ENCODE data around the gene HSPA8.
"Not testable (repeated sequence)": the region's sequence is repeated elsewhere in the genome, so short reads cannot be mapped to it uniquely, and the experiment has no call there.

Gene HSPA8

GRCh38 chr11:123061403-123062157 lies at the start of gene HSPA8:
HSPA8 (minus strand) TSS chr11:123062136; CDS start chr11:123061324, 812 bp downstream.
- DNase-seq (ENCODE audit: low spot score) = peak; percentile 36

DNA sequence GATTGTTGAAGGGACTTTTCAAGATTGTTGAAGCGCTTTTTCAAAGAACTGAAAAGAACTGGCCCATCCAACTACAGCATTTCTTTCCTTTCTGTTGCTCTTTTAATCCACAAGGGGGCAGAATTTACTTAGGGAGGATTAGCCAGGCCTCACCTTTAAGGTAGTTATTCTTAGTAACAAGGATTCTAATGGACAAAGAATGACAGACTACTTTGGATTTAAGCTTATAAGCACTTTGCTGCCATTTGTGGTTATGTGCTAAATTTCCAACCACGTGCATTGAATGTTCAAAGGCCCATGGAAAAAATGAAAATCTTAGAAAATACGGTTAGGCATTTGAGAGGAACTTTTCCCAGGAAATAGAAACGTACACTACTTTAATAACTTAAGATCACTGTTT lies 49.5 kb upstream of the HSPA8 start:
- peak; percentile 35 for DNase-seq (ENCODE audit: low spot score)

- DNase-seq (ENCODE audit: low spot score) = no peak
Measured at GRCh38 chr11:123110397-123110796, 48.5 kb upstream of the HSPA8 start.

GRCh38 chr11:123107945-123108495 lies 46.1 kb upstream of the HSPA8 start:
- DNase-seq (ENCODE audit: low spot score) = no peak

GRCh38 chr11:123104697-123105096 lies 42.8 kb upstream of the HSPA8 start:
- no peak for DNase-seq (ENCODE audit: low spot score)

GRCh38 chr11:123103326-123103980 lies 41.5 kb upstream of the HSPA8 start:
- peak; percentile 58 for DNase-seq (ENCODE audit: low spot score)

DNA sequence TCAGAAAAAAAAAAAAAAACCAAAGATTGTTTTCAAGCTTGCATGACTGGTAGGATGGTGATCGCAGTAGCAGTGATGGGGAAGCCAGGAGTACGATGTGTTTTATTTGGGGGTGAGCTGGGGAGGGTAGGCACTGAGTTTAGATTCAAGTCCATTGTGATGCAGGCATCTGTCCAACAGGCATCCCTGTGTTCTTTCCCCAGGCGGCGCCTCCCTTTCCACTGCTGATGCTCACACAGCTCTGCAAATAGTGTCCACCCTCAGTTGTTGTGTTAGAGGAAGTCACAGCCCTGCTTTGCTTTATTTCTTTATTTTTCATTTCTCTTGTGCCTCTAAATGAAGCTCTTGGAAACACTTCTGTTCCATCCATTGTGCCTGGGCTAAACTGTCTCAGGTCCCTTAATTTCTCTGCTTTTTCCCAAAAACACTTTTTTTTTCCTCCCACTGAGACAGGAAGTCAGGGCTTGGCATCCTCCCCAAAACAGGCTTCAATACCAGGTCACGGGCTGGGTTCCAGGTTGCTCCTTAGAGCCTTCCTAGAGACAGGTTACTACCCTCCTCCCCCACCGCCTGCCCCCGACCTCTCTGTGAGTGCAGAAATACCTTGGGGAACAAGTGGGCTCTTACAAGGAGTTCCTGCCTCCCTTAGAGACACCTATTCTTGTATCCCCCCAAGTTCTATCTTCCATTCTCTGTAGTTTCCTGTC lies 38.6 kb upstream of the HSPA8 start:
- no peak for DNase-seq (ENCODE audit: low spot score)

DNA sequence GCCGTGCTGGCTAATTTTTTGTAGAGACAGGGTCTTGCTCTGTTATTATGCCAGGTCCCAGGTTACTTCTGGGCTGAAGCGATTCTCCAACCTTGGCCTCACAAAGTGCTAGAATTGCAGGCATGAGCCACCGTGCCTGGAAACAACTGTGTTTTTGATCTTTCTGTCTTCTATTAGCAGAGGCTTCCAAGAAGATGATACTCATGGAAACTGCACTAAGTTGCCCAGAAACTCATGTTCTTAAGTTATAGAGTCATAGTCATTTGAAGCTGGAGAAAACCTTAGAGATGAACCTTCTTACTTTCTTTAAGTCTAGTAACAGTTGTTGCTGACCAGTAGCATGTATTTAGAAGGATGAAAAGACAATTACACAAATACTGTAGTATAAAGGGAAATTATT lies 37.1 kb upstream of the HSPA8 start:
- DNase-seq (ENCODE audit: low spot score) = no peak

DNA sequence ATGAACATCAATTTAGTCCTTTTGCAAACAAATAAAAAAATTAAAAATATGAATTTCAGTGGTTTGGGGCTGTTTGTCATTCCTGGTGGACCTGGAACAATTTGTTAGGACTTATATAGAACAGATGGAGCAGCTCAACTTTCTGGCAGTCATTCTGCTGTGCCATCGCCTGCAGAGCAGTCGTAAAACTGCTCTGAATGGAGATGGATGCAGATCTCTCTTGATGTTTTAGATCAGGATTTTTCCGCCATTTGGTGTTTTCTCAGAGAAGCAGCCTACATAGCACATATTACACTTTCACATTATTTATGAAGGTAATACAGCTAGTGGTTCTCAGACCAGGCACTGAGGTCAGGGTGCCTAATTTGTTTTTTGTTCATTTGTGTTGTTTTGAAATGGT lies 31.8 kb upstream of the HSPA8 start:
- no peak for DNase-seq (ENCODE audit: low spot score)

DNA sequence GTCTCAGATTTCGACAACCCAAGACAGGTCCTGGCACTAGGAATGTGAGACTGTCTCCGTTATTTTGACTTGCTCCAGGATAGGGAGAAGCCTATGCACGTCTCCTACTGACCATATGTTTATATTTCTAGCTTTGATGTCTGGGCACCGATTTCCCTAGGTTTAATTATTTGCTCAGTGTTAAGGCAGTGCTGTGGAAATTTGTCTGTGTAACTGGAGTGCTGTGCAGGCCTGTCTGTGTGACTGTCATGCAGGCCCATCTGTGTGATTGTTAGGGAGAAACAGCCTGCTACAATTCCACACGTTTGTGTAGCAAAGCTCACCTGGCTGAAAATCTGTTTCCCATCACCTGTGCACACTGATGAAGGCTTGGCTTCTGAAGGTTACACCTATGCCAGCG lies 29.6 kb upstream of the HSPA8 start:
- DNase-seq (ENCODE audit: low spot score) = no peak

DNA sequence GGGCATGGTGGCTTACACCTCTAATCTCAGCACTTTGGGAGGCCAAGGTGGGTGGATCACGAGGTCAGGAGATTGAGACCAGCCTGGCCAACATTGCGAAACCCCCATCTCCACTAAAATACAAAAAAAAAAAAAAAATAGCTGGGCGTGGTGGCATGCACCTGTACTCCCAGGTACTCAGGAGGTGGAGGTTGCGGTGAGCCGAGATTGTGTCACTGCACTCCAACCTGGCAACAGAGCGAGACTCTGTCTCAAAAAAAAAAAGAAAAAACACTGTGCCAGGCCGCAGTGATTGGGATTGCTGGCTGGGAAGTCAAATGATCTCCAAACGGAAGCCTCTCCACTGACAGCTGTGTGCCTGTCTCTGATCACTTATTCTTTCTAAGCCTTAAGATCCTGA lies 28.2 kb upstream of the HSPA8 start:
- DNase-seq (ENCODE audit: low spot score) = not testable (repeated sequence)

DNA sequence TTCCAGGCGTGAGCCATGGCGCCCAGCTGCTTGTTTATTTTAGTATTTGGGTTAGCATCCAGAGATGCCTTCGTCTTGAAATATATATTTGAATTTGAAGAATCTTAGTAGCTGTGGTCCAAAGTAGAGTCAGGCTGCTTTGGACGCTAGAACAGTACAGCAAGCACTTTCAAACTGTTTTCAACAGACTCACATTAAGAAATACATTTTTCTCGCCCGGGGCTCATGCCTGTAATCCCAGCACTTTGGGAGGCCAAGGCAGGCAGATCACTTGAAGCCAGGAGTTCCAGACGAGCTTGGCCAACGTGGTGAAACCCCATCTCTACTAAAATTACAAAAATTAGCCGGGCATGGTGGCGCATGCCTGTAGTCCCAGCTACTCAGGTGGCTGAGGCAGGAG lies 27.0 kb upstream of the HSPA8 start:
- DNase-seq (ENCODE audit: low spot score) = not testable (repeated sequence)

GRCh38 chr11:123087657-123088056 lies 25.7 kb upstream of the HSPA8 start:
- not testable (repeated sequence) for DNase-seq (ENCODE audit: low spot score)

DNA sequence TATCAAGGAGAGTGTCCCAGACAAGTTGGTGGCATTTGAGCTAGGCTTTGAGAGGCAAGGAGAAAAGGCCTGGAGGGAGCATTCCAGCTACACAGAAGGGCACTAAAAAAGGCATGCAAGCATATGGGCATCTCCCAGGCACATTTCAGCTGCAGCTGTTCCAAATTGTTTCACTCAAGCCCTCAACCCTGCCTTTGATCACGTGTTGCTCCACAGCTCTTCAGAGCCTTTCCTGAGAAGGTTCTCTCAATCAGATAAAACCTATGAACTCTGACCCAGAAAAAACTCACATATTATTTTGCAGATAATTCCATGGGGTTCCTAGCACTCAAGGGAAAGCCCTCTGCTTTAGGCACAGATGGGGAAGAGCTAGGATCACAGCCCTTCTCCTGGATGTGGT lies 24.4 kb upstream of the HSPA8 start:
- DNase-seq (ENCODE audit: low spot score) = no peak

DNA sequence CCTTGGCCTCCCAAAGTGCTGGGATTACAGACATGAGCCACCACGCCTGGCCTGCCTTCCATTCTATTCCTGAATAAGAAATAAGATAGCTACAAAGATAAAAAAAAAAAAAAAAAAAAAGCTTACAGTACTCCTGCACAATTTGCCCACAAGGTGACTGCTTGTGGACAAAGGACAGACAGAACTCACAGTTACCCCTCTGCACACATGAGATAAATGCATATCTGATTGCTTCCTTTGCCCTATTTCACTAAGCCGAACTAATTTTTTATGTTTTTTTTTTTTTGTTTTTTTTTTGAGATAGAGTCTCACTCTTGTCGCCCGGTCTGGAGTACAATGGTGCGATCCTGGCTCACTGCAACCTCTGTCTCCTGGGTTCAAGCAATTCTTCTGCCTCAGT lies 23.6 kb upstream of the HSPA8 start:
- no peak for DNase-seq (ENCODE audit: low spot score)

- no peak for DNase-seq (ENCODE audit: low spot score)
Measured at GRCh38 chr11:123084454-123084853, 22.5 kb upstream of the HSPA8 start.

GRCh38 chr11:123083623-123084029 lies 21.7 kb upstream of the HSPA8 start:
- DNase-seq (ENCODE audit: low spot score) = peak; percentile 84

- no peak for DNase-seq (ENCODE audit: low spot score)
Measured at GRCh38 chr11:123082977-123083376, 21.0 kb upstream of the HSPA8 start.

DNA sequence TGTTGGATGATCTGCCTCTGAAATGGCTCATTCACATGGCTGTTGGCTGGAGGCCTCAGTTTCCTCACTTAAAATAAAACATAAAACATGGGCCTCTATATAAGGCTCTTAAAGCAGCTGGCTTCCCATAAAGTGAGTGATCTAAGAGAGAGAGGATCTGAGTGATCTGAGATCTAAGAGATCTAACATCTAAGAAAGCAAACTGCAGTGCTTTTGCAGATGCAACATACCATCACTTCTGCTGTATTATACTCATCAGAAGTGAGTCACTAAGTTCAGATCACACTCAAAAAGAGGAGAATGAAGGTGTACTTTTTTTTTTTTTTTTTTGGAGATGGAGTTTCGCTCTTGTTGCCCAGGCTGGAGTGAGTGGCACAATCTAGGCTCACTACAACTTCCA lies 18.1 kb upstream of the HSPA8 start:
- no peak for DNase-seq (ENCODE audit: low spot score)

DNA sequence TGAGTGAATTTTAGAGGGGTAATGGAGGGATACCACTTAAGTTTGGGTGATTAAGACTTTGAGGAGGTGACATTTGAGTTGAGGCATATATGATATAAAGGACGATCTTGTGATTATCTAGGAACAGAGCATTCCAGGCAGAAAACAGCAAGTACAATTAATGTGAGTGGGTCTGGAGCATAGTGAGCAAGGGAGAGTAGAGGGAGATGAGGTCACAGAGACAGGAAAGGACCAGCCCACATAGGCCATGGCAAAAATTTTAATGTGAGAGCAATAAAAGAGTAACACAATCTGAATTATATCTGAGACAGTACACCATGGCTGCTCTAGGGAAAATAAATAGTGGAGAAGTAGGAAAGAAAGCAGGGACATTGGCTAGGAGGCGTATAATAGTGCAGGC lies 14.5 kb upstream of the HSPA8 start:
- DNase-seq (ENCODE audit: low spot score) = no peak

GRCh38 chr11:123073343-123074057 lies 11.6 kb upstream of the HSPA8 start:
- DNase-seq (ENCODE audit: low spot score) = no peak

- DNase-seq (ENCODE audit: low spot score) = no peak
Measured at GRCh38 chr11:123072762-123073161, 10.8 kb upstream of the HSPA8 start.

Data from AG08396 (cell line).